ENCODE data around the gene TMEM184B.

DNA sequence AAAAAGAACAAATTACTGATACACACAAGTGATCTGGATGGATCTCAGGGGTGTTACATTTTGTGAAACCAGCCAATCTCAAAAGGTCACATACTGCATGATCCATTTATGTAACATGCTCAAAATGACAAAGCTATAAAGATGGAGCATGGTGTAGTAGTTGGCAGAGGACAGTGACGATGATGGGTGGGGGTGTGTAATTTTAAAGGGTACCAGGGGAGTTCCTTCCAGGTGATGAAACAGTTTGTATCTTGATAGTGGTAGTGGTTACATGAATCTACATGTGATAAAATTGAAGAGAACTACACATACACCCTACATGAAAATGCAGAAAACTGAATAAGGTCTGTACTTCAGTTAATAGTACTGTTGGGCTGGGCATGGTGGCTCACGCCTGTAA lies 17.1 kb downstream of the TMEM184B start:
- TF ChIP-seq POLR2AphosphoS5 (IDR thresholded peaks at IDR 0.05): no peak
- no peak for TF ChIP-seq POLR2A (IDR thresholded peaks at IDR 0.05)
